Sigmoid colon (tissue), 4 donors: ENCODE results near the gene HTATSF1.

ENCODE experiments used
- CTCF ChIP-seq, 4 experiments: fragments of 450-650 bp in 3 of 4; fragments of 200-600 bp in 1 of 4; IDR thresholded peaks; one replicate each; pipeline ENCODE4 v1.5.1; 2016 to 2019; ENCODE audit warnings: antibody characterized with exemption in 4 of 4, mild to moderate bottlenecking in 3 of 4, moderate library complexity in 2 of 4
- EP300 ChIP-seq, 4 donors: sonication (generic); formaldehyde crosslinking; IDR thresholded peaks; one replicate each; pipeline ENCODE4 v1.6.1; 2017; ENCODE audit warnings: antibody characterized with exemption in 4 of 4
- POLR2A ChIP-seq, 2 donors: fragments of 450-650 bp; IDR thresholded peaks; one replicate each; pipeline ENCODE4 v1.6.1; 2016; ENCODE audit warnings: antibody characterized with exemption in 2 of 2, mild to moderate bottlenecking in 2 of 2, moderate library complexity in 2 of 2
- POLR2AphosphoS5 ChIP-seq, 4 donors: sonication (generic); formaldehyde crosslinking; IDR thresholded peaks; one replicate each; pipeline ENCODE4 v1.6.1; 2017; ENCODE audit warnings: antibody characterized with exemption in 4 of 4

GRCh38 chrX:136476501-136476900, 20.9 kb upstream of the HTATSF1 start:
- TF ChIP-seq CTCF (IDR thresholded peaks at IDR 0.05): no peak
- no peak for TF ChIP-seq POLR2AphosphoS5 (IDR thresholded peaks at IDR 0.05)
- TF ChIP-seq POLR2A (IDR thresholded peaks at IDR 0.05): no peak
- TF ChIP-seq EP300 (IDR thresholded peaks at IDR 0.05): no peak
